K562 (cell line): ENCODE data around the gene TRPV5. TPM values are rescaled to one million over a fixed set of nuclear protein-coding genes. Genes with fewer than 3 reads are reported as not detected.

Experiments used
- ASH1L ChIP-seq: fragments of 450-650 bp; IDR thresholded peaks from 2 replicates; pipeline ENCODE4 v1.6.1; 2018; ENCODE audit warnings: borderline replicate concordance, mild to moderate bottlenecking, low read depth; ENCODE audit not compliant: partially characterized antibody
- BRD9 ChIP-seq: fragments of 450-650 bp; IDR thresholded peaks from 2 replicates; pipeline ENCODE4 v1.6.1; 2018; ENCODE audit warnings: low read depth; ENCODE audit not compliant: partially characterized antibody
- BRF2 ChIP-seq: IDR thresholded peaks from 3 replicates; pipeline ENCODE4 v1.6.1; 2011; ENCODE audit warnings: borderline replicate concordance, mild to moderate bottlenecking; ENCODE audit not compliant: insufficient read length, insufficient read depth
- HMBOX1 ChIP-seq: sonication (generic); IDR thresholded peaks from 2 replicates; pipeline ENCODE4 v1.6.1; 2016
- MLLT1 ChIP-seq, 2 experiments: fragments of 450-650 bp; IDR thresholded peaks; 2 replicates each; pipeline ENCODE4 v1.6.1; 2016
- PHF8 ChIP-seq: fragments of 200-600 bp; sonication (generic); IDR thresholded peaks from 2 replicates; pipeline ENCODE4 v1.6.1; 2012; ENCODE audit warnings: mixed run types, mild to moderate bottlenecking, inconsistent platforms, low read length, moderate library complexity, borderline replicate concordance
- POLR2AphosphoS2 ChIP-seq: IDR thresholded peaks from 2 replicates; pipeline ENCODE4 v1.6.1; 2012; ENCODE audit warnings: low read length, improper control_type of control experiment
- RAD21 ChIP-seq, 2 experiments: fragments of 250-450 bp in 1 of 2; fragments of 450-650 bp in 1 of 2; sonication (Bioruptor Pico) in 1 of 2; formaldehyde crosslinking in 1 of 2; IDR thresholded peaks in 1 of 2; conservative IDR thresholded peaks in 1 of 2; 2 replicates each; pipeline versions ENCODE4 v1.4.0 to v1.8.0; 2020 to 2022; ENCODE audit warnings: mild to moderate bottlenecking in 2 of 2, moderate library complexity in 1 of 2
- RBM15 ChIP-seq: fragments of 200-400 bp; formaldehyde crosslinking; IDR thresholded peaks from 2 replicates; pipeline ENCODE4 v1.6.1; 2018; ENCODE audit warnings: mild to moderate bottlenecking, low read length, moderate library complexity; ENCODE audit not compliant: insufficient read depth
- SMARCE1 ChIP-seq: fragments of 450-650 bp; IDR thresholded peaks from 2 replicates; pipeline ENCODE4 v1.7.1; 2016; ENCODE audit warnings: mild to moderate bottlenecking
- TAL1 ChIP-seq: fragments of 450-650 bp; IDR thresholded peaks from 2 replicates; pipeline ENCODE4 v1.6.1; 2016; ENCODE audit warnings: mild to moderate bottlenecking
- ZNF780A ChIP-seq: fragments of 250-450 bp; sonication (Bioruptor Pico); IDR thresholded peaks from 2 replicates; pipeline ENCODE4 v1.5.0; 2021; ENCODE audit warnings: mild to moderate bottlenecking
- polyA plus RNA-seq, 8 experiments: library from polyadenylated mRNA; depleted of rRNA in 4 of 8; stranded (reverse) in 5 of 8; unstranded in 3 of 8; fragments of >200 nt; fragmentation: Nextera tagmentation in 2 of 8; fragmentation: Illumina TruSeq in 1 of 8; extraction: Ambion mirVana in 2 of 8; extraction: Trizol in 1 of 8; gene quantifications; 2 replicates each; pipeline versions ENCODE4 v1.2.1 to v1.2.3, GENCODE V29; 2011 to 2014; ENCODE audit warnings: inconsistent platforms in 1 of 8, missing spikeins in 1 of 8
- total RNA-seq, 7 experiments: library from RNA; depleted of rRNA in 6 of 7; stranded (reverse); fragments of >200 nt in 6 of 7; fragmentation: Illumina TruSeq in 2 of 7; extraction: Trizol in 2 of 7; gene quantifications; 2 replicates each; pipeline versions ENCODE4 v1.2.1 to v1.2.3, GENCODE V29; 2011 to 2021; ENCODE audit warnings: low replicate concordance in 1 of 7

Gene TRPV5
- total and polyA plus RNA-seq, 9 of the 15 experiments (the other 6 are each of a cell fraction or from before 2014, with no cell fraction given), result not detected

GRCh38 chr7:142956951-142957623 is 23.5 kb upstream of the TRPV5 start (continued):
- TF ChIP-seq BRF2, result no peak
- TF ChIP-seq ASH1L, result no peak
- TF ChIP-seq RAD21 (CRISPR knock-in tag; conservative IDR thresholded peaks at IDR 0.05 in 1 of 2, IDR thresholded peaks at IDR 0.05 in 1 of 2), result 0 out of 4 replicates have a peak, but pooled peaks of 1 of the 2 experiments have one; percentile 3
- no peak for TF ChIP-seq BRD9
- TF ChIP-seq MLLT1 (IDR thresholded peaks at IDR 0.05), result peak in 1 of 2 experiments; percentile 43; a peak in 1 of 4 replicates
- TF ChIP-seq SMARCE1, result peak; percentile 94
- TF ChIP-seq HMBOX1, result peak; percentile 96
- TF ChIP-seq PHF8, result no peak
- no peak for TF ChIP-seq ZNF780A (CRISPR knock-in tag)
- no peak for TF ChIP-seq POLR2AphosphoS2
- no peak for TF ChIP-seq RBM15
- peak; percentile 72 for TF ChIP-seq TAL1
